HCT116 (cell line): ENCODE measurements around the gene SF3B4. TPM values are rescaled to one million over a fixed set of nuclear protein-coding genes. Genes with fewer than 3 reads are reported as not detected.

Experiments
- ATAC-seq: fragments of 200-7000 bp; cut with Tn5 transposase; 2 replicates; pipeline ENCODE4 v1.9.1; 2020; ENCODE audit warnings: mild to moderate bottlenecking, moderate library complexity
- BruUV-seq: library from RNA; stranded (reverse); fragments of 400-500 nt; replicated peaks from 2 replicates; lab custom pipeline; 2021; lab: Mats Ljungman, UMichigan
- CTCF ChIA-PET: fragments of 300-600 bp; sonication (Branson Sonifier 250); formaldehyde crosslinking; loops from one replicate; lab custom pipeline; 2021; ENCODE audit warnings: antibody characterized with exemption; lab: Charles Lee
- POLR2A ChIA-PET: fragments of 300-600, 350-600 bp; sonication (Branson Sonifier 250); formaldehyde crosslinking; loops from one replicate; lab custom pipeline; 2021; ENCODE audit warnings: antibody characterized with exemption; lab: Charles Lee
- RAD21 ChIA-PET, 2 experiments: fragments of 300-600 bp; sonication (Branson Sonifier 250); formaldehyde crosslinking; loops; one replicate each; lab custom pipeline; 2023; ENCODE audit warnings: low total read pairs in 2 of 2; ENCODE audit not compliant: uncharacterized antibody in 2 of 2, unreplicated experiment in 2 of 2, low non-redundant PET in 1 of 2; lab: Charles Lee
- DNase-seq: peaks from one replicate; pipeline ENCODE4 v3.0.0-alpha.2; 2010; ENCODE audit warnings: low read depth, low spot score
- H2AFZ ChIP-seq: fragments of 200-600 bp; shearing (Covaris generic), sonication (generic); 2 replicates; pipeline ENCODE4 v1.6.1; 2017; ENCODE audit warnings: low read depth, mixed run types, mixed read lengths, antibody characterized with exemption, low read length; ENCODE audit not compliant: poor library complexity, severe bottlenecking
- H3K27ac ChIP-seq: 2 replicates; pipeline ENCODE4 v1.5.1; 2012; ENCODE audit warnings: low read depth, low read length
- H3K27me3 ChIP-seq: fragments of 200-600 bp; sonication (generic); 2 replicates; pipeline ENCODE4 v1.6.1; 2016; ENCODE audit warnings: mixed run types, low read length, mixed read lengths; ENCODE audit not compliant: insufficient read depth
- H3K36me3 ChIP-seq, 2 experiments: fragments of 200-500 bp in 1 of 2; fragments of 200-600 bp in 1 of 2; sonication (Bioruptor generic) in 1 of 2; sonication (generic) in 1 of 2; 2 replicates each; pipeline versions ENCODE4 v1.5.1 to v1.6.1; 2014 to 2016; ENCODE audit warnings: low read length in 2 of 2, inconsistent platforms in 1 of 2, mixed read lengths in 1 of 2, mixed run types in 1 of 2; ENCODE audit not compliant: insufficient read depth in 2 of 2, control insufficient read depth in 1 of 2
- H3K4me1 ChIP-seq, 2 experiments: fragments of 200-600 bp in 1 of 2; sonication (generic) in 1 of 2; 2 replicates each; pipeline versions ENCODE4 v1.5.1 to v1.6.1; 2012 to 2017; ENCODE audit warnings: low read length in 2 of 2, inconsistent platforms in 1 of 2, mild to moderate bottlenecking in 1 of 2, mixed read lengths in 1 of 2, mixed run types in 1 of 2, moderate library complexity in 1 of 2; ENCODE audit not compliant: insufficient read depth in 2 of 2, control insufficient read depth in 1 of 2
- H3K4me2 ChIP-seq: fragments of 200-600 bp; sonication (generic); 2 replicates; pipeline ENCODE4 v1.6.1; 2017; ENCODE audit warnings: mixed run types, low read length, mixed read lengths
- H3K4me3 ChIP-seq, 2 experiments: fragments of 200-600 bp in 1 of 2; sonication (generic) in 1 of 2; replicated peaks in 1 of 2; 2 replicates each; pipeline ENCODE4 v1.5.1; 2011 to 2016; ENCODE audit warnings: low read length in 2 of 2, control low read depth in 1 of 2, low read depth in 1 of 2, mild to moderate bottlenecking in 1 of 2, mixed read lengths in 1 of 2, mixed run types in 1 of 2
- H3K79me2 ChIP-seq: fragments of 200-600 bp; sonication (generic); 2 replicates; pipeline ENCODE4 v1.6.1; 2017; ENCODE audit warnings: mild to moderate bottlenecking, mixed run types, low read length, moderate library complexity, mixed read lengths; ENCODE audit not compliant: insufficient read depth
- H3K9ac ChIP-seq: fragments of 200-600 bp; sonication (generic); 2 replicates; pipeline ENCODE4 v1.6.1; 2016; ENCODE audit warnings: low read length, mixed read lengths
- H3K9me2 ChIP-seq: fragments of 200-600 bp; sonication (generic), shearing (Covaris generic); 2 replicates; pipeline ENCODE4 v1.6.1; 2017; ENCODE audit warnings: mixed run types, mild to moderate bottlenecking, moderate library complexity; ENCODE audit not compliant: insufficient read depth
- H3K9me3 ChIP-seq, 2 experiments: fragments of 200-500 bp in 1 of 2; fragments of 200-600 bp in 1 of 2; sonication (Bioruptor generic) in 1 of 2; sonication (generic) in 1 of 2; 2 replicates each; pipeline ENCODE4 v1.6.1; 2014 to 2017; ENCODE audit warnings: low read length in 2 of 2, mixed read lengths in 2 of 2, inconsistent platforms in 1 of 2, low read depth in 1 of 2, mild to moderate bottlenecking in 1 of 2, mixed run types in 1 of 2, moderate library complexity in 1 of 2; ENCODE audit not compliant: control insufficient read depth in 1 of 2, insufficient read depth in 1 of 2
- H4K20me1 ChIP-seq: fragments of 200-600 bp; sonication (generic), shearing (Covaris generic); 2 replicates; pipeline ENCODE4 v1.6.1; 2017; ENCODE audit warnings: mixed run types, mild to moderate bottlenecking, moderate library complexity; ENCODE audit not compliant: insufficient read depth
- ATF3 ChIP-seq: IDR thresholded peaks from 2 replicates; pipeline ENCODE4 v1.6.1; 2012
- CBX3 ChIP-seq: IDR thresholded peaks from 2 replicates; pipeline ENCODE4 v1.6.1; 2012; ENCODE audit warnings: low read depth
- CEBPB ChIP-seq: IDR thresholded peaks from 2 replicates; pipeline ENCODE4 v1.6.1; 2012; ENCODE audit warnings: low read depth
- EGR1 ChIP-seq: IDR thresholded peaks from 2 replicates; pipeline ENCODE4 v1.6.1; 2012; ENCODE audit warnings: low read depth
- JUND ChIP-seq: IDR thresholded peaks from 2 replicates; pipeline ENCODE4 v1.6.1; 2012
- MAX ChIP-seq: IDR thresholded peaks from 2 replicates; pipeline ENCODE4 v1.6.1; 2012
- POLR2AphosphoS5 ChIP-seq: IDR thresholded peaks from 2 replicates; pipeline ENCODE4 v1.6.1; 2011; ENCODE audit warnings: mild to moderate bottlenecking, low read depth, low read length, moderate library complexity
- RAD21 ChIP-seq: IDR thresholded peaks from 2 replicates; pipeline ENCODE4 v1.6.1; 2012; ENCODE audit warnings: low read depth, mild to moderate bottlenecking
- SRF ChIP-seq: IDR thresholded peaks from 2 replicates; pipeline ENCODE4 v1.6.1; 2012; ENCODE audit warnings: low read depth
- TCF7L2 ChIP-seq: IDR thresholded peaks from 2 replicates; pipeline ENCODE4 v1.7.0; 2011; ENCODE audit warnings: borderline replicate concordance, inconsistent platforms; ENCODE audit not compliant: insufficient read depth, insufficient read length; ENCODE audit errors: extremely low read depth
- ZNF274 ChIP-seq: fragments of 200-500 bp; sonication (Bioruptor generic); IDR thresholded peaks from 2 replicates; pipeline ENCODE4 v1.6.1; 2014; ENCODE audit warnings: mild to moderate bottlenecking, low read depth, low read length, inconsistent platforms
- intact Hi-C: fragments of 100-400 bp; cut with micrococcal nuclease; formaldehyde crosslinking; loops from 2 replicates; pipeline ENCODE4 v1.10.0; 2022
- total RNA-seq: library from RNA; stranded (reverse); gene quantifications from one replicate; pipeline ENCODE4 v1.2.1, GENCODE V29; 2021; ENCODE audit not compliant: unreplicated experiment
- TF ChIP-seq, protein P1 (sequence below): IDR thresholded peaks from 2 replicates; pipeline ENCODE4 v1.6.1; 2011; ENCODE audit warnings: mild to moderate bottlenecking, low read length, moderate library complexity; ENCODE audit not compliant: insufficient replicate concordance; ENCODE audit errors: extremely low read depth

Gene SF3B4
- total RNA-seq, 1 experiment from 2014 or later, result 88.5 TPM

DNA sequence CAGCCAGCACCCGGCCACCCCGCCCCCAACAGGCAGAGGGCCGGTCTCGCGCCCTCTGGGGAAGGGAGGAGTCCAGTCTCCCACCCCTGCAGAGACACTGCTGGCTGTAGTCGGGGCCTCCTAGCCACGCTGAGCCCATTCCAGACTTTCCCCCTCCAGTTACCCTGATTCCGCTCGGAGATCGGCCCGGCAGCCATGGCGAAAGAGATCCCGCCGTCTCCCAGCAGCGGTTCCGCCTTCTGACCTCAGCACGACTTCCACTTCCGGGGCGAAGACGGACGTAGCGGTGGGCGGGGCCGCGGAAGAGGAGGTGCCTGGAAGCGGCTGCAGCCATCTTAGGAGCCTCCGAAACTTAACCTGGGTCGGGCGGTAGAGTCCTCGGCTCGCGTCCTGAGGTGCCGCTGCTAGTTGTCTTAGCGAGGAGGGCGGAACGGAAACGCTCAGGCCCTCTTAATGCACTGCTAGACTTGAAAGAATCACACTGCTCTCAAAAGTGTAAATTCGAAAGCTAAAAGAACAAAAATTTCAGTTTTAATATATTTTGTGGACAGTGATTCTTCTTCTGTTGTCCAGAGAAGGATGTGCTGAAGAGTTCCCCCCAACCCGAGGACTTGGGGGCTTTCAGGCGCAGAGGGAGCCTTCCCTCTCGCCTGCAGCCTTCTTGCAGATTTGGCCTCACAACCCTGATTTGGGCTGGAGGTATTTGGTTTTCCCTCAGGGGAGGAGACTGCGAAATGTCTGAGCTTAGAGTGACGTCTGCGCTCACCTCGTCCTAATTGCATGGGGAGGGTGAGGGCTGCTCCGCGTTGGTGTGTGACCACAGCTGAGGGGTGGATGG lies at the start of gene SF3B4 (continued):
- TF ChIP-seq ZNF274 (no peak), JUND (no peak; the same call in 1 of the 2 replicates), CEBPB (no peak), ATF3 (no peak)
- TF ChIP-seq, protein P1, sequence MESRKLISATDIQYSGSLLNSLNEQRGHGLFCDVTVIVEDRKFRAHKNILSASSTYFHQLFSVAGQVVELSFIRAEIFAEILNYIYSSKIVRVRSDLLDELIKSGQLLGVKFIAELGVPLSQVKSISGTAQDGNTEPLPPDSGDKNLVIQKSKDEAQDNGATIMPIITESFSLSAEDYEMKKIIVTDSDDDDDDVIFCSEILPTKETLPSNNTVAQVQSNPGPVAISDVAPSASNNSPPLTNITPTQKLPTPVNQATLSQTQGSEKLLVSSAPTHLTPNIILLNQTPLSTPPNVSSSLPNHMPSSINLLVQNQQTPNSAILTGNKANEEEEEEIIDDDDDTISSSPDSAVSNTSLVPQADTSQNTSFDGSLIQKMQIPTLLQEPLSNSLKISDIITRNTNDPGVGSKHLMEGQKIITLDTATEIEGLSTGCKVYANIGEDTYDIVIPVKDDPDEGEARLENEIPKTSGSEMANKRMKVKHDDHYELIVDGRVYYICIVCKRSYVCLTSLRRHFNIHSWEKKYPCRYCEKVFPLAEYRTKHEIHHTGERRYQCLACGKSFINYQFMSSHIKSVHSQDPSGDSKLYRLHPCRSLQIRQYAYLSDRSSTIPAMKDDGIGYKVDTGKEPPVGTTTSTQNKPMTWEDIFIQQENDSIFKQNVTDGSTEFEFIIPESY, result peak; percentile 6

- H3K4me2 ChIP-seq, result no peak overlapping the region
- no peak overlapping the region for H3K9ac ChIP-seq
- ChIA-PET POLR2A (no interaction called here), CTCF (no interaction called here), RAD21 (no interaction called here)
- no peaks in the 10 kb centered on the region for H3K9me2 ChIP-seq
- no peak overlapping the region for H2AFZ ChIP-seq
- H3K4me1 ChIP-seq, result peaks cover 6 to 17% of the 10 kb centered on the region in 2 experiments; a peak in 3 of 4 replicates
- BruUV-seq, result no TSS peak
- intact Hi-C loops, result no loop called here
- H3K27me3 ChIP-seq, result no peaks in the 10 kb centered on the region
- no peak overlapping the region for H3K4me3 ChIP-seq
- DNase-seq (no peak), ATAC-seq (no peak)
- H3K27ac ChIP-seq, result no peak overlapping the region
- H3K79me2 ChIP-seq, result peaks cover 26% of the 10 kb centered on the region
- H4K20me1 ChIP-seq, result 0 out of 2 replicates have a peak, but pooled peaks cover 14% of the 10 kb centered on the region
- H3K36me3 ChIP-seq, result peaks cover 8 to 11% of the 10 kb centered on the region in 2 experiments; a peak in 2 of 4 replicates
- TF ChIP-seq TCF7L2 (no peak), RAD21 (no peak), EGR1 (no peak), SRF (no peak), CBX3 (no peak), CEBPB (no peak), POLR2AphosphoS5 (no peak), MAX (no peak)
- no peaks in the 10 kb centered on the region for H3K9me3 ChIP-seq
Measured at GRCh38 chr1:149977345-149977744, 49.7 kb upstream of the SF3B4 start.
